Measurements from ENCODE around the gene CDH4. TPM values are rescaled to one million over a fixed set of nuclear protein-coding genes. Genes with fewer than 3 reads are reported as not detected.

Gene CDH4
- total RNA-seq, 1 donor from 2014 or later: 0.99 TPM

DNA sequence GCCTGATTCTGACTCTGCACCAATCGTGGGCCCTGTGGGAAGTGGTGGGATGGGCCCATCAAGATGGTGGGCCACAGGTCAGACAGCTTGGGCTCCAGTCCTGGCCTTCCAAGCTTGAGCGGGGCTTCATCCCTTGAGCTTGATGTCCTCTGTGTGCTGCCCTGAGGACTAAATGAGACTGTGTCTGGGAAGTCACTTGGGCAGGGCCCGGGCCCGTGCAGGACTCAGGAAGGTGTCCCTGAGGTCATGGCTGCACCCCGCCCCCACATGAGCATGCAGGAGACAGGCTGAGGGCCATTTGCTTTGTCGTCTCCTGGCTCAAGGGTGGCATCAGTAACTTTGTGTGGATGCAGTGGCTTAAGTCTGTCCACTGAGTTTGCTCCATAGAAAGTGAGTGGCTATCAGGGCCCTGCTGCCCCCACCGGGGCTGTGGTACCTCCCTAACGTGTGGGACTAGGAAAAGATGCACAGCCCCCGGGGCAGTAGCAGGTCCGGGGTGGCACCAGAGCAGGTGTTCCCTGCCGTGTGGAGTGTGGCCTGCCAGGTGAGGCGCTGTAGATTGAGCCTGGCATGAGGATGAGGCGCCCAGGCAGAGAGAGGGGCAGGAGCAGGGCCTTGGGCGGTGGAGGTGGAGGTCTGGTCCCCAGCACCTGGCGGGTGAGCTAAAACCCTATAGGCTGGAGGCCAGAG, 515.0 kb downstream of the CDH4 start:
- Mint-ChIP-seq H3K36me3 (ENCODE audit: low read depth) (no peaks in the 10 kb centered on the region), H3K27ac (ENCODE audit: unreplicated experiment) (no peak overlapping the region), H3K9me3 (ENCODE audit: low read depth) (no peaks in the 10 kb centered on the region), H3K4me1 (ENCODE audit: low read depth) (no peaks in the 10 kb centered on the region), H3K27me3 (ENCODE audit: low read depth) (peaks cover 27% of the 10 kb centered on the region), H3K4me3 (ENCODE audit: unreplicated experiment) (no peak overlapping the region)
- TF ChIP-seq, protein P1, sequence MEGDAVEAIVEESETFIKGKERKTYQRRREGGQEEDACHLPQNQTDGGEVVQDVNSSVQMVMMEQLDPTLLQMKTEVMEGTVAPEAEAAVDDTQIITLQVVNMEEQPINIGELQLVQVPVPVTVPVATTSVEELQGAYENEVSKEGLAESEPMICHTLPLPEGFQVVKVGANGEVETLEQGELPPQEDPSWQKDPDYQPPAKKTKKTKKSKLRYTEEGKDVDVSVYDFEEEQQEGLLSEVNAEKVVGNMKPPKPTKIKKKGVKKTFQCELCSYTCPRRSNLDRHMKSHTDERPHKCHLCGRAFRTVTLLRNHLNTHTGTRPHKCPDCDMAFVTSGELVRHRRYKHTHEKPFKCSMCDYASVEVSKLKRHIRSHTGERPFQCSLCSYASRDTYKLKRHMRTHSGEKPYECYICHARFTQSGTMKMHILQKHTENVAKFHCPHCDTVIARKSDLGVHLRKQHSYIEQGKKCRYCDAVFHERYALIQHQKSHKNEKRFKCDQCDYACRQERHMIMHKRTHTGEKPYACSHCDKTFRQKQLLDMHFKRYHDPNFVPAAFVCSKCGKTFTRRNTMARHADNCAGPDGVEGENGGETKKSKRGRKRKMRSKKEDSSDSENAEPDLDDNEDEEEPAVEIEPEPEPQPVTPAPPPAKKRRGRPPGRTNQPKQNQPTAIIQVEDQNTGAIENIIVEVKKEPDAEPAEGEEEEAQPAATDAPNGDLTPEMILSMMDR (IDR thresholded peaks at IDR 0.05): no peak
- peak; percentile 89 for DNase-seq (ENCODE audit: low spot score)

DNA sequence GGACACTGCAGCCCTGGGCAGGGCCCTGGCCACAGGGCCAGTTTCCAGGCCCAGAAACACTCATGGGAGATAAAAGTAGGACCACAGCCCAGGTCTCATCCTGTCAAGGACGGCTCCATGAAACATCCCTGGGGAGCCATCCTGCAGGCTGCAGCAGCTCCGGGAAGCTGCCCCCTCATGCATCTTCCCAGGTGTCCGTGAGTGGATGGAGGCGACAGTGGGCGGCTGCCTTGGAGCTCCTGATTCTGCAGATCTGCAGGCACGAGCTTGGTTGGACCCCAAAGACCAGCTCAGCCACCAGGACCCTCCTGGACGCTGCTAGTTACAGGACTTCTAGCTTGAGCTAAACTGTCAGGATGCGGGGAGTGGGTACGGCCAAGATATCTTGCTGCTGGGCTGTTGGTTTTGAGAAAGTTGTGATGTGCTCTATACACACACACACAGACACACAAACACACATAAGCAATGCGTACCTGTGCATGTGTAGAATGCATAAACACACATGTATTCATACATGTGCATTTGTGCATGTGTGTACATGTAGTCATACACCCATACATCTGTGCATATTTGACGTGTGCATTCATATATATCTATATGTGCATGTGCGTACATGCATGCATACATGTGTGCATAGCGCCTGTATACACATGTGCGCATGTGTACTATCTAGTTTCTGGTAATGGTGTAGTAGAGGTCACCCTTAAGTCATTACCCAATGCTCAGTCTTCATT, 515.9 kb downstream of the CDH4 start:
- peaks cover 26% of the 10 kb centered on the region for H3K27me3 Mint-ChIP-seq (ENCODE audit: low read depth)

DNA sequence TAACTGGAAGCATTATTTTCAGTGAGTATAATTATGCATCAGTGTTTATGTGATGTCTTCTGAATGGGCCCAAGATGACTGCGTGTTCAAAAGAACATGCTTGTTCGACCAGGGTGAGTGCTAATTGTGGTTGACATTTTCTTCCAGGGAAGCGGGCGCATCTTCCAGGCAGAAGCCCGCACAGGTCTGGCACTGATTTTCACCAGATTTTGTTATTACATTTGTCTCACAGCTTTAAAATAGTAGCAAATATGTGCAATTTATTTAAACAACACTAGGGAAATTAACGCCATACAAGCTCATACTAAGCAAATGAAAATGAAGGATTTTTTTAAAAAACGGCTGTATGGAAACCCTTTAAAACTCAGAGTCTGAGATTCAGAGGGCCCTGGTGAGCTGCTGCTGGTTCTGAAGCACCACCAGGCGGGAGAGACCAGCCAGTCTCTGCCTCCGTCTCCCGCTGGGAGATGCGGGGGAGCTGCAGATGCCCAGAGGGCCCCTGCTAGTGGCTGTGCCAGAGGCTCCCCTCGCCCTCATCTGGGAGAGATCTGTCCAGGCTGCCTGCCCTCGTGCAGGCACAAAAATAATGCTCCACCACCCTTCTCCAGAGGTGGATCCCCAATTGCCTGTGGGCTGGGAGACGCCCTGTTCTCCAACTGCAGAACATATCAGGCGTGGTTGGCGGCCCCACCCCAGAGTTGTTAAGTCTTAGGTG, 516.7 kb downstream of the CDH4 start:
- TF ChIP-seq, protein P1 (IDR thresholded peaks at IDR 0.05): no peak
- H3K27ac Mint-ChIP-seq (ENCODE audit: unreplicated experiment): no peak overlapping the region
- peak; percentile 65 for DNase-seq (ENCODE audit: low spot score)
- H3K27me3 Mint-ChIP-seq (ENCODE audit: low read depth): peaks cover 20% of the 10 kb centered on the region
- no peak overlapping the region for H3K4me3 Mint-ChIP-seq (ENCODE audit: unreplicated experiment)
- no peaks in the 10 kb centered on the region for H3K36me3 Mint-ChIP-seq (ENCODE audit: low read depth)
- H3K9me3 Mint-ChIP-seq (ENCODE audit: low read depth): no peaks in the 10 kb centered on the region
- H3K4me1 Mint-ChIP-seq (ENCODE audit: low read depth): no peaks in the 10 kb centered on the region

More for the DNA sequence above, 515.9 kb downstream of the CDH4 start:
- Mint-ChIP-seq H3K27ac (ENCODE audit: unreplicated experiment) (no peak overlapping the region), H3K4me3 (ENCODE audit: unreplicated experiment) (no peak overlapping the region), H3K36me3 (ENCODE audit: low read depth) (no peaks in the 10 kb centered on the region), H3K4me1 (ENCODE audit: low read depth) (no peaks in the 10 kb centered on the region), H3K9me3 (ENCODE audit: low read depth) (no peaks in the 10 kb centered on the region)
- TF ChIP-seq, protein P1 (IDR thresholded peaks at IDR 0.05): no peak
- DNase-seq (ENCODE audit: low spot score): peak; percentile 72

DNA sequence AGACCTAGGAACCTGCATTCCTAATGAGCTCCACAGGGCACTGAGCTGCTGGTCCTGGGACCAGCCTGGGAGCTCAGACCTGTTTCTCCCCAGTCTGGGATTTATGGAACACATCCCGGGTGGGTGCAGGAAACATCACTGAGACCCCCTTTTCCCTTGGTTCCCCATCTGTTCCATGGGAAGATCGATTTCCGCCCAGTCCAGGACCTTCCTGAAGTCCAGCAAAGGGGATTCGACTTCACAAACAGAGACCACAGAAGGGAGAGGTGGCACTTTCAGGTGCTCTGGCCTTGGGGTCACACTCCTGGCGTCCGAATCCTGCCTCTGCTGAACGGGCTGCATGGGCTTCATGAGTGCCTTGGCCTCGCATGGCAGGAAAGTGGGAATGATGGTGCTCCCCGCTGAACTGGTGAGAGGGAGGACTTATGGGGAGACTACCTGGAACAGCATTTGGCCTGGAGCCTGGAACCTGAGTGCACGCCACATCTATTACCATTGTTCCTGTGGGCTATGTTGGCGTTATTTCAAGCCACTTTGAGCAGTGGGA, 517.3 kb downstream of the CDH4 start:
- peaks cover 17% of the 10 kb centered on the region for H3K27me3 Mint-ChIP-seq (ENCODE audit: low read depth)
- TF ChIP-seq, protein P1 (IDR thresholded peaks at IDR 0.05): no peak
- H3K4me1 Mint-ChIP-seq (ENCODE audit: low read depth): no peaks in the 10 kb centered on the region
- H3K36me3 Mint-ChIP-seq (ENCODE audit: low read depth): no peaks in the 10 kb centered on the region
- H3K27ac Mint-ChIP-seq (ENCODE audit: unreplicated experiment): no peak overlapping the region
- peak; percentile 63 for DNase-seq (ENCODE audit: low spot score)
- no peak overlapping the region for H3K4me3 Mint-ChIP-seq (ENCODE audit: unreplicated experiment)
- H3K9me3 Mint-ChIP-seq (ENCODE audit: low read depth): no peaks in the 10 kb centered on the region

DNA sequence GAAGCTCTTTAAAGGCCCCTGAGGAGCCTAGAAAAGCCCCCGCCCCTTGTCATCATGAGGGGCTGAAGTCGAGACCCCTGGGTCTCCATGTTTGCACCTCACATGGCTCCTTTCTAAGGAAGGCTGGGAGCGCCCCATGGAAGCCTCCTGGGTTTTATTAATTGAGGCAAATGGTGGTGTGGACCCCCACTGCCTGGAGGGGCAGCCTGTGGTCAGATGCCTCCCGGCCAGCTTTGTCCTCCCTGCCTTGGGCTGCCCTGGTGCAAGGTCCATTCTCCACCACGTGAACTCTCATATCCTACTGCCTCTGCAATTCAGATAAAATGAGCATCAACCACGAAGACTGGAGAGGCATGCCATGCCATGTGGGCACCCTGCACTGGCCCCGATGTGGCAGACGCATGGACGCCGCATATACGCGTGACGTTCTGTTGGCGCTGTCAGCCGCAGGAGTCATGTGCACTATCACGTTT, 518.1 kb downstream of the CDH4 start:
- TF ChIP-seq, protein P1 (IDR thresholded peaks at IDR 0.05): no peak
- Mint-ChIP-seq H3K9me3 (ENCODE audit: low read depth) (no peaks in the 10 kb centered on the region), H3K27me3 (ENCODE audit: low read depth) (peaks cover 12% of the 10 kb centered on the region), H3K4me3 (ENCODE audit: unreplicated experiment) (no peak overlapping the region), H3K27ac (ENCODE audit: unreplicated experiment) (no peak overlapping the region), H3K4me1 (ENCODE audit: low read depth) (no peaks in the 10 kb centered on the region), H3K36me3 (ENCODE audit: low read depth) (no peaks in the 10 kb centered on the region)
- peak; percentile 79 for DNase-seq (ENCODE audit: low spot score)
